ENCODE results near the gene PMPCB.

Gene PMPCB

DNA sequence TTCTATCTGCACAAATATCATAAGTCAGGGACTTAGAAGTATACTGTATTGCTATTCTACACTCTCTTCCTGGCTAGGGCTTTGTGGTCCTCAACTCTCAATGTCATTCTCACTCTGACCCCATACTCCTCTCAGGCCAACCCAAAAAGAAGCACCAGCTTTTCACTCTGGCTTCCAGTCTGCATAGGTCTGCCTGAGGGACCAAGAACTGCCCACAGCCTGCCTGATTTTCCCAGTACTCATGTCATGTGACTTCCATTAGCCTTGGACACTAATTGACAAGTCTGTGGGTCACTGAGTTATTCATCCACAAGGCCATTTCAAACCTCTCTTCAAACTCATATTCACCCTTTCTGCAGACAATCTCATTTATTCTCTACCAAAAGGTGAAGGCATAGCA lies 19.8 kb downstream of the PMPCB start:
- no peak for DNase-seq (ENCODE audit: low read depth)
- no peak overlapping the region for H3K4me3 ChIP-seq (ENCODE audit: low read length)
- TF ChIP-seq, protein P1, sequence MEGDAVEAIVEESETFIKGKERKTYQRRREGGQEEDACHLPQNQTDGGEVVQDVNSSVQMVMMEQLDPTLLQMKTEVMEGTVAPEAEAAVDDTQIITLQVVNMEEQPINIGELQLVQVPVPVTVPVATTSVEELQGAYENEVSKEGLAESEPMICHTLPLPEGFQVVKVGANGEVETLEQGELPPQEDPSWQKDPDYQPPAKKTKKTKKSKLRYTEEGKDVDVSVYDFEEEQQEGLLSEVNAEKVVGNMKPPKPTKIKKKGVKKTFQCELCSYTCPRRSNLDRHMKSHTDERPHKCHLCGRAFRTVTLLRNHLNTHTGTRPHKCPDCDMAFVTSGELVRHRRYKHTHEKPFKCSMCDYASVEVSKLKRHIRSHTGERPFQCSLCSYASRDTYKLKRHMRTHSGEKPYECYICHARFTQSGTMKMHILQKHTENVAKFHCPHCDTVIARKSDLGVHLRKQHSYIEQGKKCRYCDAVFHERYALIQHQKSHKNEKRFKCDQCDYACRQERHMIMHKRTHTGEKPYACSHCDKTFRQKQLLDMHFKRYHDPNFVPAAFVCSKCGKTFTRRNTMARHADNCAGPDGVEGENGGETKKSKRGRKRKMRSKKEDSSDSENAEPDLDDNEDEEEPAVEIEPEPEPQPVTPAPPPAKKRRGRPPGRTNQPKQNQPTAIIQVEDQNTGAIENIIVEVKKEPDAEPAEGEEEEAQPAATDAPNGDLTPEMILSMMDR (IDR thresholded peaks at IDR 0.05; ENCODE audit: insufficient read depth, low read depth, low read length, missing control alignments) = no peak

DNA sequence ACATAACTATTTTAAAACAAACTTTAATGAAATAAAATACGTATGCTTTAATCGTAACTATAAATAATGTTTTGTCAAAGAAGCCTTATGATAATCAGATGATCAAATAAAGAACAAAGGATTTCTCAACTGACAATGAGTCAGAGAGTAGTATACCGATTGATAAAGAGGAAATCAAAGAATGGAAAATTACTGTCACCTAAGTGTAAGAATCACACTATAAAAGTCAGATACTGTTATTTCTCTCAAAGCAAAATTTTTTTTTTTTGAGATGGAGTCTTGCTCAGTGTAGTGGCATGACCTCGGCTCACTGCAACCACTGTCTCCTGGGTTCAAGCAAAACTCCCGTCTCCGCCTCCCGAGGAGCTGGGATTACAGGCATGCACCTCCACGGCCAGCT lies 28.5 kb downstream of the PMPCB start:
- TF ChIP-seq, protein P1 (IDR thresholded peaks at IDR 0.05; ENCODE audit: insufficient read depth, low read depth, low read length, missing control alignments) = no peak
- H3K4me3 ChIP-seq (ENCODE audit: low read length) = no peak overlapping the region
- no peak for DNase-seq (ENCODE audit: low read depth)

DNA sequence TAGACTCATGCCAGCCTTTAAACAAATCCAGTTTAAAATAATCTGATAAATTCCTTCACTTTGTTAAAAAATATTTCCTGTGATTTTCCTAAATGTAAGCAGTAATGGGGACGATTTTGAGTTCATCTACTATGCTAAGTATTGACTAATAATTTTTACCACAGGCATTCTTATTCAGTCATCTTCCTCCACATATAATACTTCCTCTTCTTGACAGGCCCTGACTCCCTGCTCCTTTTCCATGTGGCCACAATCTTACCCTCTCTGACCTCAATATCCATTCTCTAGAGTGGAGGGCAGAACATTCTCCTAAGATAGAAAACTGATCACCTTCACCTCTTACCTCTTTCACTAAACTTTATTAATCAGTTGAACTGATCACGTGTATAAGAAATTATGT lies 39.5 kb downstream of the PMPCB start:
- no peak overlapping the region for H3K4me3 ChIP-seq (ENCODE audit: low read length)
- no peak for DNase-seq (ENCODE audit: low read depth)
- TF ChIP-seq, protein P1 (IDR thresholded peaks at IDR 0.05; ENCODE audit: insufficient read depth, low read depth, low read length, missing control alignments) = no peak

DNA sequence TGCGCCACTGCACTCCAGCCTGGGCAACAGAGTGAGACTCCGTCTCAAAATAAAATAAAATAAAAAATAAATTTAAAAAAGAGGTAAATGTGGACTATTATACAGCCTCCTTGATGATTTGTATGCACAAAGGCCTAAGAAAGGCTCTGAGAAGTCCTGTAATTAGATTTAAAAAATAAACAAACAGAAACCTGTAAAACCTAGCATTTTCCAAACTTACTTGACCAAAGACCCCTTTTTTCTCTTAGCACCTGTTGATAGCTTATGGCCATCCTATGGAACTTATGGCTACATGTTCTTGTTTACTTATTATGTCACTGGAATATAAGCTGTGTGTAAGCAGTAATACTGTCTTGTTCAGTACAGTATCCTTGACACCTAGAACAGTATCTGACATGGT lies 41.6 kb downstream of the PMPCB start:
- no peak for DNase-seq (ENCODE audit: low read depth)

DNA sequence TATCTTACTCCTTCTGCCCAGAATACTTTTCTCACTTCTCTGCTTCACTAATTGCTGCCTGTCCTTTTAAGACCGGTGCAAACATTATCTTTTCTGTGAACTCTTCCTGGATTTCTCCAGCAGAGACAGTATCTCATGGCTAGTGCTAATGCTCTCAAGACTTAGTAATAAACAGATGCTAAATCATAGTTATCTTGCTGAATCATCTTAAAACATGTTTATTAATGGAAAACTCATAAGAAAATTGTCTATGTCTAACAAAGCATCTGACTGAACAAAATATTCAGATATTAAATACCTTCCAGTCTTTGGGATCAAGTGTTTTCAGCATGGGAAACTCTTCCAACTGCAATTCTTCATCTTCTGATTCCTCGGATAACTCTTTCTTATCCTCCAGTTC lies 44.2 kb downstream of the PMPCB start:
- TF ChIP-seq, protein P1 (IDR thresholded peaks at IDR 0.05; ENCODE audit: insufficient read depth, low read depth, low read length, missing control alignments) = no peak
- no peak for DNase-seq (ENCODE audit: low read depth)
- H3K4me3 ChIP-seq (ENCODE audit: low read length) = no peak overlapping the region

More for the DNA sequence above, 41.6 kb downstream of the PMPCB start:
- H3K4me3 ChIP-seq (ENCODE audit: low read length) = no peak overlapping the region
- TF ChIP-seq, protein P1 (IDR thresholded peaks at IDR 0.05; ENCODE audit: insufficient read depth, low read depth, low read length, missing control alignments) = no peak

DNA sequence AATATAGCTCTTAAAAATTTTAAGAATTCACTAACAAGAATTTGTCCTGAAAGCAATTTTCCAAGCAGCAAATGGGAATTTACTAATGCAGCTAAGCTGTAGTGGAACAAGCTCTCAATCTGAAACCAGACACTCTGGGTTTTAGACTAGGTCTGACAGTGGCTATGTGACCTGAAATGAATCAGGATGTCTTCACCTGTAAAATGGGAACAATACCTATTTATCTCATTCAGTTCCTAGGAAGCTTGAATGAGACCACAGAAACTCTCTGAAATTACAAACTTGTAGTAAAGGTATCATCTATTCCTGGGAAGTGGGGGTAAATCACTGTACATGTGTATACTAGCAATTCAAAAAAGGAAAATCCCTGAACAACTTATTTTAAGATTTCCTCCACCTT lies 46.1 kb downstream of the PMPCB start:
- TF ChIP-seq, protein P1 (IDR thresholded peaks at IDR 0.05; ENCODE audit: insufficient read depth, low read depth, low read length, missing control alignments) = no peak
- peak; percentile 2 for DNase-seq (ENCODE audit: low read depth)
- peak overlapping the region; percentile 97 for H3K4me3 ChIP-seq (ENCODE audit: low read length)

DNA sequence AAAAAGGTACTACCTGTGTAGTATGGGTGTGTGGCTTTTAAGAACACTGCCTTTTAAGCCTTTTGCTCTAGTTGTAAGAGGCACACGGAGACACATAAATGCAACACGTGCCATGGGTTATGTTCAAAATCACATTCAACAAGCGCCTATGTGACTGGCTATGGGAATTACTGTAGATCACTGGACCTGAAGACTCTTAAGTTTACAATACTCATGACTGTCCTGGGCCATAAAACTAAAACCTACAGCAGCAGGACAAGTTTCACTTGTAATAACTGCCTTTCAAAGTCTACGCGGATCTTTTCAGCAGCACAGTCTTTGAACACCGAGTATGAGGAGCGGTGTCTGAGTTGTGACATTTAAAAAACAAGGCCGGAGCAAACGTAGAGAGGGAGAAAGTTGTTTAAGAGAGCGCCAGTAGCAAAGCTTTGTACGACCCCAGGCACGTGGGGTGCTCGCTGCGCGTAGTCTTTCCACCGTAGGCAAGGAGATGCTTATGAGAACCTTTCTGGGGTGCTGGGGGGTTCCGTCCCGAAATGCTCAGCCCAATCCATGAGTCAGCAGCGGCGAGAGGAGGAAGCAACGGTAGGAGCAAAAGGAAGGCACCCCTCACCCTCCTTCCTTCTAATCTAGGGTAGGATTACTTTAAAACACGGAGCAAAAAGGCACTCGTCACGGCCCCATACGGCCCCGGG lies 46.7 kb downstream of the PMPCB start:
- peak; percentile 45 for DNase-seq (ENCODE audit: low read depth)
- TF ChIP-seq, protein P1 (IDR thresholded peaks at IDR 0.05; ENCODE audit: insufficient read depth, low read depth, low read length, missing control alignments) = no peak
- H3K4me3 ChIP-seq (ENCODE audit: low read length) = peak overlapping the region; percentile 97

All from epithelial cell of esophagus (primary cell).